ENCODE results near the gene CALM3. TPM values are rescaled to one million over a fixed set of nuclear protein-coding genes. Genes with fewer than 3 reads are reported as not detected.

CALM3 gene
- total RNA-seq, 1 experiment from 2014 or later, result 343 TPM

DNA sequence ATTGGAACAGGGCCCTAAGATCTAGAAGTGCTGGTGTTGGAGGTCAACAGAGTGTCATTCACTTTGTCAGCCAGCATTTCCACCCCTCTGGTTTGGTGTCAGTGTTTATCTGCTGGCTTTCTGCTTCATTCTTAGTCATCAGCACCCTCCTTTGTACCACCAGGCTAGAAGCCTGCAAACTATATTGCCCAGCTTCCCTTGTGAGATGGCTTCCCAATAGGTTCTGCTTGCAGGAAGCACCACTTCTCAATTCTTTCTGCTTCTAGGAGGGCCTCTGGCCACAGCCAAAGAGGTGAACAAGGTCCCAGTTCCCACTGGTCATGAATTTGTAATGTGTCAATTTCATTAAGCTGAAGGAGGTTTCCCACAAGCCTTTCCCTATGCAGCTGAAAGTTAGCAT, 36.4 kb upstream of the CALM3 start:
- Histone ChIP-seq H4K5ac (ENCODE audit: insufficient read length, low read depth, low read length) (no peak overlapping the region), H3K9ac (ENCODE audit: extremely low read depth, insufficient read length, low read length) (no peak overlapping the region), H4K20me1 (ENCODE audit: control insufficient read depth, insufficient read depth, insufficient read length) (peaks cover 5% of the 10 kb centered on the region), H3K4ac (ENCODE audit: low read depth, low read length) (no peak overlapping the region), H3K23me2 (ENCODE audit: insufficient read length, low read depth, low read length, poor library complexity, severe bottlenecking) (no peaks in the 10 kb centered on the region), H3K23ac (ENCODE audit: insufficient read length, low read depth, low read length) (no peak overlapping the region), H2BK12ac (ENCODE audit: insufficient read length, low read depth, low read length) (no peak overlapping the region), H3K18ac (ENCODE audit: insufficient read length, low read depth, low read length) (no peak overlapping the region), H2AK5ac (ENCODE audit: insufficient read length, low read length) (no peak overlapping the region), H3K79me1 (ENCODE audit: insufficient read depth, low read depth, low read length, poor library complexity, severe bottlenecking) (no peaks in the 10 kb centered on the region), H3T11ph (ENCODE audit: low read length) (no peak overlapping the region), H3K14ac (ENCODE audit: insufficient read depth, low read length) (no peak overlapping the region), H3K4me2 (ENCODE audit: insufficient read depth, insufficient read length, low read length) (no peak overlapping the region), H3K27me3 (ENCODE audit: insufficient read depth, low read length) (no peaks in the 10 kb centered on the region), H2BK120ac (ENCODE audit: low read depth, low read length, poor library complexity, severe bottlenecking) (no peak overlapping the region), H3K9me3 (ENCODE audit: control insufficient read depth, low read depth, low read length) (no peaks in the 10 kb centered on the region), H4K91ac (ENCODE audit: insufficient read length, low read depth, low read length) (no peak overlapping the region), H2BK5ac (ENCODE audit: insufficient read length, low read length) (no peak overlapping the region), H2AFZ (ENCODE audit: low read length) (no peak overlapping the region), H3K79me2 (ENCODE audit: insufficient read depth, low read length) (no peaks in the 10 kb centered on the region), H2BK15ac (ENCODE audit: low read depth, low read length) (no peak overlapping the region), H3K4me1 (ENCODE audit: insufficient read depth, low read length) (no peaks in the 10 kb centered on the region), H2BK20ac (ENCODE audit: low read depth, low read length, poor library complexity, severe bottlenecking) (no peak overlapping the region), H3K56ac (ENCODE audit: insufficient read length, low read depth, low read length) (no peak overlapping the region), H4K8ac (replicated peaks; ENCODE audit: insufficient read length, low read depth, low read length) (no peak overlapping the region), H3K27ac (ENCODE audit: insufficient read length, low read depth, low read length) (no peak overlapping the region)
- H3K4me1 Mint-ChIP-seq, result no peaks in the 10 kb centered on the region
- H3K27me3 Mint-ChIP-seq (ENCODE audit: low read depth), result no peaks in the 10 kb centered on the region; the same call in 1 of the 2 replicates
- peaks cover under 1% of the 10 kb centered on the region in 2 experiments; a peak in 3 of 5 replicates for H3K9me3 Mint-ChIP-seq
- H3K4me3 Mint-ChIP-seq, result no peak overlapping the region
- DNase-seq, result no peak
- TF ChIP-seq, protein P1, sequence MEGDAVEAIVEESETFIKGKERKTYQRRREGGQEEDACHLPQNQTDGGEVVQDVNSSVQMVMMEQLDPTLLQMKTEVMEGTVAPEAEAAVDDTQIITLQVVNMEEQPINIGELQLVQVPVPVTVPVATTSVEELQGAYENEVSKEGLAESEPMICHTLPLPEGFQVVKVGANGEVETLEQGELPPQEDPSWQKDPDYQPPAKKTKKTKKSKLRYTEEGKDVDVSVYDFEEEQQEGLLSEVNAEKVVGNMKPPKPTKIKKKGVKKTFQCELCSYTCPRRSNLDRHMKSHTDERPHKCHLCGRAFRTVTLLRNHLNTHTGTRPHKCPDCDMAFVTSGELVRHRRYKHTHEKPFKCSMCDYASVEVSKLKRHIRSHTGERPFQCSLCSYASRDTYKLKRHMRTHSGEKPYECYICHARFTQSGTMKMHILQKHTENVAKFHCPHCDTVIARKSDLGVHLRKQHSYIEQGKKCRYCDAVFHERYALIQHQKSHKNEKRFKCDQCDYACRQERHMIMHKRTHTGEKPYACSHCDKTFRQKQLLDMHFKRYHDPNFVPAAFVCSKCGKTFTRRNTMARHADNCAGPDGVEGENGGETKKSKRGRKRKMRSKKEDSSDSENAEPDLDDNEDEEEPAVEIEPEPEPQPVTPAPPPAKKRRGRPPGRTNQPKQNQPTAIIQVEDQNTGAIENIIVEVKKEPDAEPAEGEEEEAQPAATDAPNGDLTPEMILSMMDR (conservative IDR thresholded peaks at IDR 0.05), result no peak
- H3K36me3 Mint-ChIP-seq (ENCODE audit: insufficient read depth in 1 of 3, low read depth in 3 of 3), result no peaks in the 10 kb centered on the region; a peak in 1 of 7 replicates
- no peak overlapping the region for H3K27ac Mint-ChIP-seq

All from H9 (cell line).